ENCODE results near the gene ATXN7L1.

Gene ATXN7L1

DNA sequence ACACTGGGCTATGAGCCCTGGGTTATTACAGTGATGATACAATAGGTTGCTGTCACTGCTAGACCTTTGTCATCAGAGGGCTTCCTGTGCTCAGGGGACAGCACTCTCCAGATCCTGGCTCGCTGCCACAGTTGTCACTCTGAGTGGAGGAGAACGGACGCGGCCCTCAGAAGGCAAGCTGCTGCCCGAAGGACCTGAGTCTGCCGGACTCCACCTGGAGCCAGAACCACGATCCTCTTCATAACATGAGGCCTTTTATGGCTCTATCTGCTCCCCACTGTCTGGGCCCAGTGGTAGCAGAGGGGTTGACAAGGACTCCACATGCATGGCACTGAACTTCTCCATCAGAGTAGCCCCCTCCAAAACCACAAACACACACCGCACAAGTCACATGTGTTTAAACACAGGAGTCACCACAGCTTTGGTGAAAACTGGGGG, 200.4 kb downstream of the ATXN7L1 start:
- peak in 1 of 2 donors; percentile 50 for DNase-seq (ENCODE audit: low read depth in 2 of 2)

DNA sequence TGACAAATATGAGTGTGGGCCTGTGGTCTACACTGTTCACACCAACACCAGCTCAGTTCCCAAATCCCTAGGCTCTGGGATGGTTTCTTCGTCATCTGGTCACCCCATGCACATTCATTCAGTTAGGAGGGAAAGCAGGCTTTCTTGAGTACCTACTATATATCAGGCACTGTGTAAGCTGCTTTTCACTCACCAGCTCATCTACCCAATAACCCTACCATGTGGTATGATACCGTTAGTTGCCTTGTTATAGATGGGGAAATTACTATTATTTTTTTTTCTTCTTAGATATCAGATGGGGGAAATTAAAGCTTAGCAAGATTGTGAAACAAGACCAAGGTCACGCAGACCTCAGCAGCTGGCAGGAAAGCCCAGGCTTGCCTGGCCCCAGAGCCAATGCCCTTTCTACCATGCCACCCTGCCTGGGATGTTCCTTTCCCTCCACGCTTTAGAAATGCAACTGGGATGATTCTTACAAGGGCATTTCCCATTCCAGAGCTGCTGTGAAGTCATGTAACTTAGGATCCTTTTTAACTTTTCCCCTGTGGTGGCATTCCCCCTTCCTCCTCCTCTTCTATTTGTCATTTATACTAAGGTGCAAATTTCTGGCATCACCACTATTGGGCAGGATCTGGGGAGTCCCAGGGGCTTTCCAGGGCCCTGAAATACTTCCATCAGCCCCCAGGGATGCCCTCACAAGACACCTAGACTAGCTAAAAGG, 202.0 kb downstream of the ATXN7L1 start:
- no peak for DNase-seq (ENCODE audit: low read depth in 2 of 2)

DNA sequence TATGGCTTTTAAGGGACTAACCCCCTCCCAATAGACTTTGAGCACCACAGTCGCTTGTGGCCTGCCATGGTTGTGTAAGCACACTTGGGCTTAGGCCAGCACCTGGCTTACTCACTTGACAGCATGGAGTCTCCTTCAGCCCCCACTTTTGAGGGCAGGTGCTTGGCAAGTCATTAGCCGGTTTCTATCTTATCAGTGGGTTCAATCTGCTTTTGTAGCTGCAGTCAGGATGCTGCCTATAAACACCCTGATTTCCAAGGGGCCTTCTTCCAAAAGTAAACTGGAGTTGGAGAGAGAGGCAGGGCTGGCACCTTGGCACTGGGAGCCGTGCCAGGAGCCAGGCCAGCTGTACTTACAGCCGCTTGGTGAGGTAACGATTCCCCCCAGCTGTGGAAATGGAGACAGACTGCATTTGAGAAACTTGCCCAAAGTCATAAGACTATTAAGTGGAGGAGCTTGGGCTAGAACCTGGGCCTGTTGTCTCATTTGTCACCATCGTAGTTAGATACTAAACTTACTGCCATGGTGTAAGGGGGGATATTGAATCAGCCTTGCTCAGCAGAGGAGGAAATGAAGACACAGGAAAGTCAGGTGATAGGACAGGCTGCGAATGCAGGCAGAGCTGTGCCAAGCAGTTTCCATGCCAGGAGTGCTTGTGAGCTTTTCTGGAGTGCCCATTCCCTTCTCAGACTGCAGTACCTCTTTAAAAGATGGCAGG, 202.9 kb downstream of the ATXN7L1 start:
- DNase-seq (ENCODE audit: low read depth in 2 of 2) = no peak

DNA sequence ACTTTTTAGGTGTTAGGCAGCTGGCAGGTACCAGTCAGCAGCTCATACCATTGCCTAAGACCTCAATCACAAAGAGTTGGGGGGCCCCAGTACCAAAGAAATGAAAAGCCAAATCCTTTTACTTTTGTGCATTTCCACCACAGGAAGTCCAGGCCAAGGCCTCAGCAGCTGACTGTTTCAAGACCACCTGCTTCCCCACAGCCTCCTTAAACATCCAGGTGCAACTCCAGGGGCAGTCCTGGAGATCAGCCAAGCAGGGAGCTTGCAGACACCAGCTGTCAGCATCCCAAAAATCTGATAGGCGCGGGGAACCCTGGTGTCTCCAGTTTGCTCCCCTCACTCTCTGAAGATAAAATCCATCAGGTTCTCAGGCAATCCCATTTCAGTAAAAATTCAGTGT, 203.6 kb downstream of the ATXN7L1 start:
- DNase-seq (ENCODE audit: low read depth in 2 of 2) = no peak

DNA sequence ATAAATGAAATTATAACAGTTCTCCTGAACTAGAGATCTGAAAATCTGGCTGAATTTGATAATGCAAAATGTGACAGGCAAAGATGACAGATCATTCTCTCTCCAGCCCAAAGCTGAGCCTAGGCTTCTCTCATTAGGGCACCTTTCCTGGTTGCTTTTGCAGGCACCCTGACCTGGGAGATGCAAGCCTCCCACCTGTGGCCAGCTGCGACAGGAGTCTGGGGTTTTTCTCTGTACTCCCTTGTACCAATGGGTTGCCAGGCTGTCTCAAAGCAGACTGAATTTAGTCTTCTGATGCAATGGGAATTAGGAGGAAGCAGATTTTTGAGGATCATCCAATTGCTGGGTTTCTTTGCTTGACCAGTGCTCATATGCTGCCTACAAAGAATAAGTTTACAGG, 210.1 kb downstream of the ATXN7L1 start:
- no peak for DNase-seq (ENCODE audit: low read depth in 2 of 2)

DNA sequence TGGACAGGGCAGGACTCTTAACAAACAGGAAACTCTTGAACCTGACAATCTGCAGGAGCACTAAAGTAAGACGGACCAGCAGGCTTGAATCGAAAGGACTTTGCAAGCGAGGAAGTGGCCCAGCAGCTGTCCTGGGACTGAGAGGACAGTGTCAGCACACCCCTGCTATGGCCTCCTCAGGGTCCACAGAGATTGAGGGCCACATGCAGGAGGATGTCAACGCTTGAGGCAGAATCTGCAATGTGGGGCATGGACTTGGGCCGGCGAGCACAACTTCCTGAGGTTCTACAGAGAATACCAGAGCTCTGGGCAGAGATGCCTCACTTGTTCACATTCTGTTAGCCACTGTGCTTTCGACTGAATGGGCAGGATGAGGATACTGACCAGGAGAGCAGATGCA, 210.7 kb downstream of the ATXN7L1 start:
- no peak for DNase-seq (ENCODE audit: low read depth in 2 of 2)

DNA sequence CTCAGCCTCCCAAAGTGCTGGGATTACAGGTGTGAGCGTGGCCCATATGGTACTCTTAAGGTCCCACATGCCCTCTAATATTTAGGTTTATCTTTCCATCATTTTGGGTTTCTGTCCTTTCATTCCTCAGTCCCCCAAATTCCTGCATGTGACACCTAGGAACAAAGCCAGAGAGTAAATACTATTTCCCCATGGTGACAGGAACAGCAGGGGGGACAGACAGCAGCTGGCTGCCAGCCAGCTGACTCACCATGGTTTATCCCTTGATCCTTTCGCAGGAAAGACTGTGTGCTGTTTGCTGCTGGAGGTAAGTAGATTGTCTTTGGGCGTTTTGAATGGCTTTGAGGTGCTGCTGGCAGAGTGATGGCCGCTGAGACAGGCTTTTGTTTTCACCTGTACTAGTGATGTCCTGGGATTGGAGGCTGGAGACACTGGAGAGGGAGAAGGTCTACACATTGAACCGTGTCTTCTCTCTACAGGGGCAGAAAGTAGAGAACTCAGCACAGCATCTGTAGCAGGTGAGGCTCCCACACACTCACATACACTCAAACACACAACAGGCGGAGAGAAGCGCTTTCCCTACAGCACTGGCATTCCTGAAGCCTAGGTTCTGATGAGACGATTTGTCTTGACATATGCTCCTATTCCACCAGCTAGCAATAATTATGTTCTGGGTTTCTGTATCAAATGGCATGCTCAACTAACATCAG, 211.4 kb downstream of the ATXN7L1 start:
- no peak for DNase-seq (ENCODE audit: low read depth in 2 of 2)

DNA sequence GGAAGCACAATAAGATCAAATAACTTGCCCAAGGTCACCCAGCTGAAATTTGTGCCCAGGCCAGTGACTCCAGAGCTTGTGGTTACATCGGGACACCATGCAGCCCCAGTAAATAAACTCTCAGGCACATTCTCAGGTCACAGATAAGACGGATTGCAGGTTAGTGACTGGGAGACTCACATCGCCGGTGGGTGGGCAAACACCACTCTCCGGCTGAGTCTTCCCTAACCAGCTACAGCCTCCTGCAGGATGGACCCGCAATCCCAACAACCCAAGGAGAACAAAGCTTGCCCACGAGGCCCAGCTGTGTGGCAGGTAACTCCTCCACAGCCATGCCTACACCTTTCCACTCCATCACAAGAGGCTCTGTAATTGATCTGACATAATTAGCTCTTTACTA, 213.4 kb downstream of the ATXN7L1 start:
- no peak for DNase-seq (ENCODE audit: low read depth in 2 of 2)

DNA sequence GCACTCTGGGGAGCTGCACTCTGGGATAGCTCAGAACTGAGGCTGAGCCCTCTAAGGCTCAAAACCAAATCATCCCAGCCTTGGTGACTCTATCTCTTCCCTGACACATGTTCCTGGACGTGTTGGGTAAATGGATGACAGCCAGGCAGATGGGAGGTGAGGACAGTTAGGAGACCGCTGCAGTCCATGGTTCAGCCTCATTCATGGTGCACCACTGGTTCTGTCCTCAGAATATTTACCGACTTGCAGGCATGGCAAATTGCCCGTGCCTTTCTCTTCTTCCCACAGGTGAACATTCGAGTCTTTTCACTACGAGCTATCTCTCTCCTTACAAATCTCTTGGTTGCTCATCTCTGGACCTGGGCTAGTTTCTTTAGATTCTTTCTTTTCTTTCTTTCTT, 214.8 kb downstream of the ATXN7L1 start:
- DNase-seq (ENCODE audit: low read depth in 2 of 2) = no peak

DNA sequence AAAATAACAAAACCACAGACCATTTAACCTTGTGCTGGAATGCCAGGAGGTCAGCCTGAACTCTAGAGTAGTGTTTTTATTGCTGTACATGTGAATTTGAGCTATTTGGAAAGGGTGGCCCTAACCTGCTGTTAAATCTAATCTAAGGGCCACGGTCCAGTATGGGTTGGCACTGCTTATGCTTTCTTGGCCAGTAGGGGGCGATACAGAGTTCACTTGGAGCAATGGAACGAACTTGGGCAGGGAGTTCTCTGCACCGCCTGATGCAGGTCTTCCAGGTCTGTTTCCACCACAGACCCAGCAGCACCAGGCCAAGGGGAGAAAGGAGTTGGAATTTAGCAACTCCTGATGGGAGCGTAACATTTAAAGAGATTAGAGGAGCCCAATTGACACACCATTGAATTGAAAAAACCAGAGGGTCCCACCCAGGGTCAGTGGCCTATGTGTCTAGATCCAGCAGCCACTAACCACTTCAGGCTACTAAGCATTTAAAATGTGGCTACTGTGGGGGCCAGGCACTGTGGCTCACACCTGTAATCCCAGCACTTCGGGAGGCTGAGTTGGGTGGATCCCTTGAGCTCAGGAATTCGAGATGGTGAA, 219.4 kb downstream of the ATXN7L1 start:
- peak; percentile 33 to 46 for DNase-seq (ENCODE audit: low read depth in 2 of 2)

DNA sequence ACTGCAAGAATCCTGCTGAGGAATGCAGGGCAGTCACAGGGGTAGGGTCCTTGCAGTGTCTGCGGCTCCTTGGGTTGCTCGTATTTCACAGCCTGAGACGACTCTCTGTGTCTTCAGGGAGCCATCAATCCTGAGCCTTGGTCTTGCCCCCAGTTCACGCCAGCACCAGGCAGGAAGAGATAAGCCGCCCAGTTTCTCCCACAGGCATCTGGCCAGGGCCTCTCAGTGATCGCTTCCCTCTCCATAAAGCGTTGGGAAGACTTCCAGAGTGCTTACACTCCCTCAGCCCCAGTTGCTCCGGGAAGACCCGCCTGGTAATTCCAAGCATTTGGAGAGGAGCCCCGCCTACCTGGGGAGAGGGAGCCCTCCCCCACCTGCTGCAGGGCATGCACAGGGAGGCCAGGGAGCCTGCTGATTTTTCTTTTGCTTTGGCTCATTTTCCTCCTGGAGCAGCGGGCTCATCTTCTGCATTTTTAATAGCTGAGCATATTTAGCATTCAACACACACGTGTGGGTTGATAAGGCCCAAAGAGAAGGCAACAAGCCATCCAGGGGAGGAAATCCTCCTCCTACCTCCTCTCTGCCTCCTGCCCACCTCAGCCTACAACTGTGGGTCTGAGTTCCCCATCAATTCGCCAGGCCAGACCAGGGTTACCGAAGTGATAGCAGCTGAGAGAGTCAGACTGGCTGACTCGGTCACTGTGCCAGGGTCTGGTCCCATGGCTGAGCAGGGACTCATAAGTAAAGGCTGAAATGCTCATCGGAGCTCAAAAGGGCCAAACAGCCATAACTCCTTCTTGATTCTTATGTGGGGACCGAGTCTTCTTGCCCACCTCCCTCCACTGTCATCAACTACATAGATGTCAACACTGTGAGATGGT, 220.7 kb downstream of the ATXN7L1 start:
- DNase-seq (ENCODE audit: low read depth in 2 of 2) = no peak

DNA sequence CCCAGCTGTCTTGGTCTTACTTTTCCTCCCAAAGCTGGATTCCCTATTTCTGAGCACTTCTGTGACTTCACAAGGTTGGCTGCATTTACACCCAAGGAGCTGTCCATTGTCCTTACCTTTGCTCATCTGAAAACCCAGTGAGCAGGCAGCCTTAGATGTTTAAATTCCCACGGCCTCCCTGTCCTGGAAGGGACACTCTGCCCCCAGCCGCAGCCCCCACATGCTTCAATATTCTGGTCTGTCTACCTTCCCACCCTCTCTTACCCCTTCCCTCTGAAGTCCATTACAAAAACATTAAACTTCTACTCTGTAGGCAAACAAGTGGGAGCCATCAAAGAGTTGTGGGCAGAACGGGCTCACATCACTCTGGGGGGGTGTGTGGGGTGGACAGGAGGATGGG, 221.3 kb downstream of the ATXN7L1 start:
- DNase-seq (ENCODE audit: low read depth in 2 of 2) = no peak

DNA sequence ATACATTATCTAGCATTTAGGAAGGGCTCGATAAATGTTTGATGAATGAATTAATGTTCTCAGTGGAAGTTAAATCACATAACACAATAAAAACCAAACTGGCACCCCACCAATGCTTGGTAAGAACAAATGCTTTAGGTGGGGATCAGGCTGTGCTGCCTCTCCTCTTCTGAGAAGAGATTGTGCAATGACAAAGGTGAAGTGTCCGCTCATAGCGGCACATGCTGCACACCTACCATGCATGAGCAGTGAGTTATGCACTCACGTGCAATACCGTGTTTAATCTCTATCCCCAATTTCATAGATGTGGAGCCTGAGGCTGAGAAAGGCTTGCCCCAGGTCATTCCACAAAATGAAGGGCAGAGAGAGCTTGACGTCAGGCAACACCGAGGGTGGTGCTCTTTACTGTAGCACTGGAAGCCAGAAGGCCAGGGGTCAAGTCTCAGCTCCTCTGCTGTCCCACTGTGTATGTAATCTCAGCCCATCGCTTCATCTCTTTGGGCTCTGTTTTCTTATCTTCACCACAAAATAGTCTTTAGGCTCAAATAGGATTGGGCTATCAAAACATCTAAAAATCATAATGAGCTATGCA, 222.2 kb downstream of the ATXN7L1 start:
- no peak for DNase-seq (ENCODE audit: low read depth in 2 of 2)

DNA sequence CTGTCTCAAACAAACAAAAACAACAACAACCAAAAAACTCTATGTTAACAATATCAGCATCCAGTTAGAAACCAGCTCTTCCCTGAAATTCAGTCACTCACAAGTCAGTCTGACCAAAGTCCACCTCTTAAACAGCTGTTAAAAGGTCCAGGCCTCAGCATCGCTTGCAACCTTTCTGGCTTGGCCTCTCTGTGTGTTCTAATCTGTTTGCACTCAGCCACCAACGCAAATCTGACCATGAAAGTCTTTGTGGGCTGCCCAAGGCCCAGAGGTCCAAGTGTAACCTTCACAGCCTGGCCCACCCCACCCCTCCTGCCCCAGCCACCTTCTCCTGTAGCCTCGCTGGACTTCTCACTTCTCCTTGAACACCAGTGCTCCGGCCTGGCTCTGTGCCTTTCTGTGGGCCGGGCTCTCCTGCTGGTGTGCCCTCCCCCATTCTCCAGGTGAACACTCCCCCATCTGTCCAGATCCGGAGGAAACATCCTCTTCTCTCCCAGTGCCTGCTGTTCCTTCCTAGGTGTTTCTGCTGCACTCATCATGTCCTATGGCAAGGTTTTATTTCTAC, 222.9 kb downstream of the ATXN7L1 start:
- no peak for DNase-seq (ENCODE audit: low read depth in 2 of 2)

DNA sequence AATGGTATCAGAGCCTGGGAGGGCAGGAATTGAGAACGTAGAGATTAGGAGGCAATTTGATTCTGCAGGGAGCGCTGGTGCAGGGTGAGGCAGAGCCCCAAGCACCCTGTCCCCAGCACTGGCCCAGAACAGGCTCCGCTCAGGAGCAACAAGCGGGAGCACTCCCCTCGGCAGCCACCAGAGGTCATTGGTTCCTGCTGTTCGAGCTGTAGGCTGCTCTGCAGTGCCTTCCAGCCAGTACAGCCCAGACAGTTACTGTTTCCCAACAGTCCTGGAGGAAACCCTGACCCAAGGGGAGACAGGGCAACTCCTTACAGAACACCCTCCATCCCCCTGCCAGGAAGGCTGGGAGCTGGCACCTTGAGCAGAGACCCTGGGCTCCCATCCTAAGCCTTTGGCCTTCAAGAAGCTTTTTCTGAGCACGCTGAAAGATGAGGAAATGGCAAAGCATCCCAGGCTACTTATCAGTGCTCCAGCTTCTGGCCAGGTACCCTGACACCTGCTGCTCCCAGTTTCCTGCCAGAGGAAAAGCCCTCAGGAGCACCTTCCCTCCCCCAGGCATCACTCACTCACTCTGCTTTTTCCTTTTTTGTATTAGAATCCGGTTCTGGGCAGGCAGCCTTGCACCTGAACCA, 223.9 kb downstream of the ATXN7L1 start:
- DNase-seq (ENCODE audit: low read depth in 2 of 2) = peak; percentile 21 to 31

DNA sequence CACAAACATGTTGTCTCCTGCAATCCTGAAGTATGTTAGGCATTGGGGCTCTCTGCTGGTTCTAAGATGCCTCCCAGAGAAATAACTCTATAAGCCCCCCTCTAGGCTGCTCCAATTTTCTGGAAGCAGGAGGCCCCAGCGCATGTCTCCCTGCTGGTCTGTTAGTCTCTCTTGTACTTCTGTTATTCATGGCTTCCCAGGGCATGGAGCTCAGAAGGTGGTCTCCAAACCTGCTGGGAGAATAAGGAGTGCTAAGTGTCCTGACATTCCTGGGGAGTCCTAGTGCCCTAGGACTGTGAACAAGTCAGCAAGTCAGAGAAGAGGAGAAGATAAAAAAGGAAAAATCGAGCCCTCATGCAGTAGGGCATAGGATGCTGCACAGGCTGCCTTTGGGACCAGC, 224.6 kb downstream of the ATXN7L1 start:
- no peak for DNase-seq (ENCODE audit: low read depth in 2 of 2)

DNA sequence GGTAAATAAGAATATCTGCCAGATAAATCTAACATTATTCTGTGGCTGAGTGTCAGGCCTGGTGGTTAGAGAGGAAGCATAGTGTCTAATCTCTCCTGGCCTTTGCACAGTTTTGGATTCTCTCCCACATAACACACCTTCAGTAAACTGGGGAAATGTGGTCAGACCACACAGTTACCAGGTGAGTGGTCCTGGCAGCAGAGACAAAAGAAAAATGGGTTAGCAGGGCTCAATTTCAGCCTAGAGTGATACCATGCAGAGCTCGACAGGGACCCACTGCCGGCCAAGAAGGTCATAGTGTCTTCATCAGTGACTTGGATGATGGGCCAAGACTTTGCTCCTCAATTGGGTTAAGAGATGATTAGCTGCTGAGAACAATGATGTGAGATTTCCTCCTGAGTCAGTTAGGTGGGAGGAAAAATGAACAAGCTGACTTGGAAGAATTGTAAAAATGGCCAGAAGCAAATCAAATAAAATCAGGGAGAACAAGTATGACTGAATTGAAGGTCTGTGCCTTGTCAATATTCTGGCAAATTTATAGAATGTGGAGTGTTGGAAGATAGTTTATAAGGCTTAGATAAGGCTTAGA, 225.9 kb downstream of the ATXN7L1 start:
- DNase-seq (ENCODE audit: low read depth in 2 of 2) = no peak

DNA sequence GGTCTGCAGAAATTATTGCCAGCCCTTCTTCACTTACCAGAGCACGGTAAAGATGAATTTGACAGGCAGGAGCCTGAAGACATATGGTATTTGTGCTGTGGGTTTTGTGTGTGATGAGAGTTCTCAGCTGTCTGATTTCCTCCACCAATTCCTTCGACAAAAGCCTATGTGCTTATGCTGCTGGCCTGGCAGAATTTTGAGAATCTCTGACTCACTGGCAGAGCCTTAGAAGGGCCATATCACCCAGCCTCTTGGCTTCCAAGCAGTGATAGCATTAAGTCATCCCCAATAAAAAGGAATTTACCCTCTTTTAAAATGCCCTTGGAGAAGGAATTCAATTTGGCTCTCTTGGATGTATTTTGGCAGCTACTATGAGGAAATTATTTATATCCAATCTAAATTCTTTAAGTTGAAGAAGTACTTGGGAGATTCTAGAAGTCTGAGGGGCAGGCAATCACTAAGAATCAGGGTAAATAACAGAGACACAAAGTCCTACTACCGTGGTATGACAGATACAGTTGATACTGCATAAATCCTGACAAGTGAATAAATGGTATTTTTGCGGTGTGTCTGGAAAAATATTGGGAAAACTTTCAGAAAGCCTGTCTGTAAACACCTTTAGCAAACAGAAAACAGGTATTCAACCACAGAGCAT, 226.5 kb downstream of the ATXN7L1 start:
- no peak for DNase-seq (ENCODE audit: low read depth in 2 of 2)

Measured in stimulated activated CD8-positive, alpha-beta memory T cell treated with anti-CD3 and anti-CD28 coated beads, Interleukin-7, amount 100 ng/mL, for 4 hours (primary cell).